SK-N-SH treated with all-trans-retinoic acid at 6 μM for 48 hours (cell line): ENCODE data around the gene NRXN3.

ENCODE experiments used
- ATAC-seq: fragments of 200-7000 bp; cut with Tn5 transposase; 3 replicates; pipeline ENCODE4 v1.9.1; 2020; ENCODE audit warnings: mild to moderate bottlenecking, moderate library complexity
- ARNTL ChIP-seq: fragments of 450-650 bp; formaldehyde crosslinking; IDR thresholded peaks from 2 replicates; pipeline ENCODE4 v1.5.0; 2020; ENCODE audit warnings: low read depth, mild to moderate bottlenecking, moderate library complexity, borderline replicate concordance
- BACH2 ChIP-seq: fragments of 250-450 bp; sonication (Bioruptor Pico); IDR thresholded peaks from 2 replicates; pipeline ENCODE4 v1.9.0; 2021; ENCODE audit warnings: mild to moderate bottlenecking, borderline replicate concordance
- CSDC2 ChIP-seq: fragments of 250-450 bp; sonication (Bioruptor Pico); IDR thresholded peaks from 2 replicates; pipeline ENCODE4 v1.5.0; 2020; ENCODE audit warnings: mild to moderate bottlenecking, moderate library complexity
- ESRRG ChIP-seq: fragments of 250-450 bp; sonication (Bioruptor Pico); IDR thresholded peaks from 2 replicates; pipeline ENCODE4 v1.6.1; 2021; ENCODE audit warnings: mild to moderate bottlenecking
- GLIS3 ChIP-seq: fragments of 250-450 bp; sonication (Bioruptor Pico); IDR thresholded peaks from 2 replicates; pipeline ENCODE4 v1.5.0; 2020; ENCODE audit warnings: mild to moderate bottlenecking, moderate library complexity
- ISL1 ChIP-seq: fragments of 250-450 bp; sonication (Bioruptor Pico); IDR thresholded peaks from 2 replicates; pipeline ENCODE4 v2.1.2; 2022; ENCODE audit warnings: mild to moderate bottlenecking, moderate library complexity
- OSR1 ChIP-seq: fragments of 250-450 bp; sonication (Bioruptor Pico); IDR thresholded peaks from 2 replicates; pipeline ENCODE4 v1.8.0; 2022; ENCODE audit warnings: moderate library complexity, mild to moderate bottlenecking, inconsistent platforms
- PPARA ChIP-seq: fragments of 250-450 bp; sonication (Bioruptor Pico); IDR thresholded peaks from 2 replicates; pipeline ENCODE4 v1.5.0; 2020; ENCODE audit warnings: mild to moderate bottlenecking, borderline replicate concordance
- SNAI2 ChIP-seq: fragments of 250-450 bp; sonication (Bioruptor Pico); IDR thresholded peaks from 2 replicates; pipeline ENCODE4 v1.5.0; 2020; ENCODE audit warnings: mild to moderate bottlenecking, moderate library complexity
- ZC3H10 ChIP-seq: fragments of 250-450 bp; sonication (Bioruptor Pico); IDR thresholded peaks from 2 replicates; pipeline ENCODE4 v1.5.1; 2021; ENCODE audit warnings: mild to moderate bottlenecking, moderate library complexity
- ZFP3 ChIP-seq: fragments of 250-450 bp; sonication (Bioruptor Pico); IDR thresholded peaks from 2 replicates; pipeline ENCODE4 v1.5.0; 2020; ENCODE audit warnings: mild to moderate bottlenecking, moderate library complexity
- ZFP30 ChIP-seq: fragments of 450-650 bp; formaldehyde crosslinking; IDR thresholded peaks from 2 replicates; pipeline ENCODE4 v1.5.0; 2022; ENCODE audit warnings: mild to moderate bottlenecking, moderate library complexity
- ZNF565 ChIP-seq: fragments of 450-650 bp; formaldehyde crosslinking; conservative IDR thresholded peaks from 2 replicates; pipeline ENCODE4 v1.5.0; 2020; ENCODE audit warnings: low read depth, mild to moderate bottlenecking, moderate library complexity
- ZNF70 ChIP-seq: fragments of 450-650 bp; formaldehyde crosslinking; IDR thresholded peaks from 2 replicates; pipeline ENCODE4 v1.5.0; 2020; ENCODE audit warnings: mild to moderate bottlenecking, moderate library complexity
- ZNF8 ChIP-seq: fragments of 450-650 bp; formaldehyde crosslinking; IDR thresholded peaks from 2 replicates; pipeline ENCODE4 v1.5.0; 2020; ENCODE audit warnings: mild to moderate bottlenecking, moderate library complexity
- TF ChIP-seq, protein P1 (sequence below): fragments of 250-450 bp; sonication (Bioruptor Pico); IDR thresholded peaks from 2 replicates; pipeline ENCODE4 v1.5.1; 2020; ENCODE audit warnings: low read depth, mild to moderate bottlenecking, moderate library complexity
- TF ChIP-seq, protein P2 (sequence below): fragments of 250-450 bp; sonication (Bioruptor Pico); IDR thresholded peaks from 2 replicates; pipeline ENCODE4 v1.5.0; 2020; ENCODE audit warnings: mild to moderate bottlenecking, moderate library complexity
- TF ChIP-seq, protein P3 (sequence below): fragments of 250-450 bp; sonication (Bioruptor Pico); IDR thresholded peaks from 2 replicates; pipeline ENCODE4 v1.8.0; 2021; ENCODE audit warnings: low read depth, mild to moderate bottlenecking, moderate library complexity, borderline replicate concordance
- TF ChIP-seq, protein P4 (sequence below): fragments of 250-450 bp; sonication (Bioruptor Pico); IDR thresholded peaks from 2 replicates; pipeline ENCODE4 v1.8.0; 2020; ENCODE audit warnings: mild to moderate bottlenecking, moderate library complexity, borderline replicate concordance

NRXN3 gene

DNA sequence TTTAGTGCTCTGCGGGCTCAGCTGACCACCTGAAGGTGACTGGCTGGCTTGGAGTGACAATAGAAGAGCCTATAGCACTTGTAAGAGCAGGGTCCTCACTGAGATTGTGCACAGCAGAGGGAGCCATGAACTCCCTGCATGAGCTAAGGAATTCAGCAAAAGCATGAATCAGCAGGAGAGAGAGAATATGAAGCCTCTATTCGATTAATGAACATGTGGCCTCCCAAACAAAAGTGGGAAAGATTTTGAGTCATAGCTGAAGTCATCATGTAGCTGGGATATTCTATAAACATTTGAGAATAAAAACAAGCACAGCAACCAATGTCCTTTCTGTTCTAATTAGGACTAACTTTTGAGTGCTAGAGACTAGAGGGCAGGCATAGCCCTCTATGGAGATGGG lies 1414.5 kb downstream of the NRXN3 start:
- peak; percentile 90 for ATAC-seq
- TF ChIP-seq OSR1 (CRISPR knock-in tag): no peak
- TF ChIP-seq ISL1: 0 out of 2 replicates have a peak, but pooled peaks have one; percentile 30
- TF ChIP-seq BACH2 (CRISPR knock-in tag): no peak
- no peak for TF ChIP-seq ZFP30 (CRISPR knock-in tag)

DNA sequence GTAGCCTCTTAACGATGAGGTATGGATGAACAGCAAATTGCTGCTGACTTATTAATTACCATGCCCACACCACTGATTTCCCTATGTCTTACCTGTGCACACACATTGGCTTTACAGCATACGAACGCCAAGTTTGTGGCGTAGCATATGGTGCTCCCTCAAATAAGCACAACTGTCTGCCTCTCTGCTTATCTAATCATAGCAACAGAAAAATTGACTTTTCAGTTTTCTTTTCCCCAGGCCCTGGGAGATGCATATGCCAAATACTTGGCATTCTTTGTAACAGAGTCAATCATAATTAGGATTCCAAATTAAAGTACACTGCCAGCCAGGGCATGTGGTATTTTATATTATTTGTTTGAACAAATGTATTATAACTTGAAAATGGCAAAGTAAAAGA lies 1415.7 kb downstream of the NRXN3 start:
- TF ChIP-seq ZNF565 (CRISPR knock-in tag) (no peak), SNAI2 (CRISPR knock-in tag) (no peak), ISL1 (peak; percentile 87)
- TF ChIP-seq, protein P1, sequence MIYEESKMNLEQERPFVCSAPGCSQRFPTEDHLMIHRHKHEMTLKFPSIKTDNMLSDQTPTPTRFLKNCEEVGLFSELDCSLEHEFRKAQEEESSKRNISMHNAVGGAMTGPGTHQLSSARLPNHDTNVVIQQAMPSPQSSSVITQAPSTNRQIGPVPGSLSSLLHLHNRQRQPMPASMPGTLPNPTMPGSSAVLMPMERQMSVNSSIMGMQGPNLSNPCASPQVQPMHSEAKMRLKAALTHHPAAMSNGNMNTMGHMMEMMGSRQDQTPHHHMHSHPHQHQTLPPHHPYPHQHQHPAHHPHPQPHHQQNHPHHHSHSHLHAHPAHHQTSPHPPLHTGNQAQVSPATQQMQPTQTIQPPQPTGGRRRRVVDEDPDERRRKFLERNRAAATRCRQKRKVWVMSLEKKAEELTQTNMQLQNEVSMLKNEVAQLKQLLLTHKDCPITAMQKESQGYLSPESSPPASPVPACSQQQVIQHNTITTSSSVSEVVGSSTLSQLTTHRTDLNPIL (CRISPR knock-in tag): no peak; the same call in 1 of the 2 replicates
- TF ChIP-seq, all 23 proteins: peak for 1
- peak; percentile 62 for ATAC-seq

DNA sequence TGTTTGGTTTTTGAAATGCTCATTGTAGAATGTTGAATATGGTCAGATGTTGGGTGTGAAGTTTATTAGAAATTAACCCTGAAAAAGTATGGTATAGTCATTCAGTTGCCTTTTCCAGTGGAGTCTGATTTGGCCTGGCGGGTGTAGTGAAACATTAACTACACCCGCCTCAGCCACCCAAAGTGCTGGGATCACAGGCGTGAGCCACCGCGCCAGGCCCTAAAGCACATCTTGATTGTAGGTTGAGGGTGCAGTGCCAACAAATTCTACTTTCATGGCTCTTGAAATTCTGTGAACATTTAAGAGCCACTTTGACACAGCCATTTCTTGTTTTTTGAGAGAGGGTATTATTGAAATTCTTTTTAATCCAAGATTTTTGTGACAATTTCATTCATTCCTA lies 1416.2 kb downstream of the NRXN3 start:
- TF ChIP-seq ZNF70 (no peak), ISL1 (no peak), GLIS3 (CRISPR knock-in tag) (no peak), ARNTL (CRISPR knock-in tag) (no peak), ZNF8 (CRISPR knock-in tag) (no peak), CSDC2 (no peak), OSR1 (CRISPR knock-in tag) (no peak), ESRRG (CRISPR knock-in tag) (no peak), ZC3H10 (no peak)
- TF ChIP-seq, protein P2, sequence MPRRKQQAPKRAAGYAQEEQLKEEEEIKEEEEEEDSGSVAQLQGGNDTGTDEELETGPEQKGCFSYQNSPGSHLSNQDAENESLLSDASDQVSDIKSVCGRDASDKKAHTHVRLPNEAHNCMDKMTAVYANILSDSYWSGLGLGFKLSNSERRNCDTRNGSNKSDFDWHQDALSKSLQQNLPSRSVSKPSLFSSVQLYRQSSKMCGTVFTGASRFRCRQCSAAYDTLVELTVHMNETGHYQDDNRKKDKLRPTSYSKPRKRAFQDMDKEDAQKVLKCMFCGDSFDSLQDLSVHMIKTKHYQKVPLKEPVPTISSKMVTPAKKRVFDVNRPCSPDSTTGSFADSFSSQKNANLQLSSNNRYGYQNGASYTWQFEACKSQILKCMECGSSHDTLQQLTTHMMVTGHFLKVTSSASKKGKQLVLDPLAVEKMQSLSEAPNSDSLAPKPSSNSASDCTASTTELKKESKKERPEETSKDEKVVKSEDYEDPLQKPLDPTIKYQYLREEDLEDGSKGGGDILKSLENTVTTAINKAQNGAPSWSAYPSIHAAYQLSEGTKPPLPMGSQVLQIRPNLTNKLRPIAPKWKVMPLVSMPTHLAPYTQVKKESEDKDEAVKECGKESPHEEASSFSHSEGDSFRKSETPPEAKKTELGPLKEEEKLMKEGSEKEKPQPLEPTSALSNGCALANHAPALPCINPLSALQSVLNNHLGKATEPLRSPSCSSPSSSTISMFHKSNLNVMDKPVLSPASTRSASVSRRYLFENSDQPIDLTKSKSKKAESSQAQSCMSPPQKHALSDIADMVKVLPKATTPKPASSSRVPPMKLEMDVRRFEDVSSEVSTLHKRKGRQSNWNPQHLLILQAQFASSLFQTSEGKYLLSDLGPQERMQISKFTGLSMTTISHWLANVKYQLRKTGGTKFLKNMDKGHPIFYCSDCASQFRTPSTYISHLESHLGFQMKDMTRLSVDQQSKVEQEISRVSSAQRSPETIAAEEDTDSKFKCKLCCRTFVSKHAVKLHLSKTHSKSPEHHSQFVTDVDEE (CRISPR knock-in tag): no peak
- TF ChIP-seq, protein P3, sequence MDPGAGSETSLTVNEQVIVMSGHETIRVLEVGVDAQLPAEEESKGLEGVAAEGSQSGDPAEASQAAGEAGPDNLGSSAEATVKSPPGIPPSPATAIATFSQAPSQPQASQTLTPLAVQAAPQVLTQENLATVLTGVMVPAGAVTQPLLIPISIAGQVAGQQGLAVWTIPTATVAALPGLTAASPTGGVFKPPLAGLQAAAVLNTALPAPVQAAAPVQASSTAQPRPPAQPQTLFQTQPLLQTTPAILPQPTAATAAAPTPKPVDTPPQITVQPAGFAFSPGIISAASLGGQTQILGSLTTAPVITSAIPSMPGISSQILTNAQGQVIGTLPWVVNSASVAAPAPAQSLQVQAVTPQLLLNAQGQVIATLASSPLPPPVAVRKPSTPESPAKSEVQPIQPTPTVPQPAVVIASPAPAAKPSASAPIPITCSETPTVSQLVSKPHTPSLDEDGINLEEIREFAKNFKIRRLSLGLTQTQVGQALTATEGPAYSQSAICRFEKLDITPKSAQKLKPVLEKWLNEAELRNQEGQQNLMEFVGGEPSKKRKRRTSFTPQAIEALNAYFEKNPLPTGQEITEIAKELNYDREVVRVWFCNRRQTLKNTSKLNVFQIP (CRISPR knock-in tag): no peak
- TF ChIP-seq, protein P4, sequence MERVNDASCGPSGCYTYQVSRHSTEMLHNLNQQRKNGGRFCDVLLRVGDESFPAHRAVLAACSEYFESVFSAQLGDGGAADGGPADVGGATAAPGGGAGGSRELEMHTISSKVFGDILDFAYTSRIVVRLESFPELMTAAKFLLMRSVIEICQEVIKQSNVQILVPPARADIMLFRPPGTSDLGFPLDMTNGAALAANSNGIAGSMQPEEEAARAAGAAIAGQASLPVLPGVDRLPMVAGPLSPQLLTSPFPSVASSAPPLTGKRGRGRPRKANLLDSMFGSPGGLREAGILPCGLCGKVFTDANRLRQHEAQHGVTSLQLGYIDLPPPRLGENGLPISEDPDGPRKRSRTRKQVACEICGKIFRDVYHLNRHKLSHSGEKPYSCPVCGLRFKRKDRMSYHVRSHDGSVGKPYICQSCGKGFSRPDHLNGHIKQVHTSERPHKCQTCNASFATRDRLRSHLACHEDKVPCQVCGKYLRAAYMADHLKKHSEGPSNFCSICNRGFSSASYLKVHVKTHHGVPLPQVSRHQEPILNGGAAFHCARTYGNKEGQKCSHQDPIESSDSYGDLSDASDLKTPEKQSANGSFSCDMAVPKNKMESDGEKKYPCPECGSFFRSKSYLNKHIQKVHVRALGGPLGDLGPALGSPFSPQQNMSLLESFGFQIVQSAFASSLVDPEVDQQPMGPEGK: no peak
- no peak for ATAC-seq

DNA sequence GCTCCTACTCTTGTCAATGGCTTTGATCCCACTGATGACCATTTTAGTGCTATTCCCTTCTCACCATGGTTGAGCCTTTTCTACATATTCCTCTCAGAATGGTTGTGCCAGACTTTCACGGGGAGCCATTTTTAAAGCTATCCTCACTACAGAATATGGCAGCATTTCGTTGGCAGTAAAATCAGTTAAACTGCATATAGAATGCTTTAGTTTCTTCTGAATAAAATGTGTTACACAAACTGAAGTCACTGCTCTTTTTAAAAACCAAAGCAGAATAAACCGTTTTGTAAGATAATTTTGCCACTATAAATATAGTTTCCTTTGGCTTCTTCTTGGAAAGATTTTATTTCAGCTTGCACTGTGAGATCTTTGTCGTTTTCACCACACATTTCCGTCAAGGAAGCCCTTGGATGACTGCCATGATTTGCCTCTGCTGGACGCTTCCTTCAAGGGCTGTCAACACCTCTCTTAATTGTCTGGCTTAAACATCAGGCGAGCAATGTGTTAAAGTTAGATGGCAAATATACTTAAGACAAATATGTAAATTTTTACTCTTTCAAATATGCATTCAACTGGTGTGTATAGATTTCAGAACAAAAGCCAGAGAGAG lies 1416.9 kb downstream of the NRXN3 start:
- TF ChIP-seq, protein P4: no peak
- no peak for TF ChIP-seq ZFP3 (CRISPR knock-in tag)
- no peak for TF ChIP-seq ZC3H10
- TF ChIP-seq ZFP30 (CRISPR knock-in tag): no peak
- no peak for TF ChIP-seq PPARA (CRISPR knock-in tag)
- no peak for TF ChIP-seq SNAI2 (CRISPR knock-in tag)
- TF ChIP-seq, protein P2 (CRISPR knock-in tag): no peak
- no peak for TF ChIP-seq ISL1
- TF ChIP-seq, protein P1 (CRISPR knock-in tag): no peak
- TF ChIP-seq GLIS3 (CRISPR knock-in tag): no peak
- TF ChIP-seq, all 23 proteins: peak for 0
- ATAC-seq: no peak
